SK-N-SH (cell line): ENCODE results near the gene ERGIC2.

Source experiments
- EP300 ChIP-seq, 2 experiments: IDR thresholded peaks; 2 replicates each; pipeline versions ENCODE4 v1.4.0 to v1.6.1; 2012; ENCODE audit warnings: borderline replicate concordance in 1 of 2, low read depth in 1 of 2, low read length in 1 of 2
- JUND ChIP-seq: IDR thresholded peaks from 2 replicates; pipeline ENCODE4 v1.4.0; 2012
- TF ChIP-seq, protein P1 (sequence below): fragments of 200-600 bp; sonication (generic); IDR thresholded peaks from 2 replicates; pipeline ENCODE4 v1.6.1; 2017; ENCODE audit warnings: antibody characterized with exemption, mild to moderate bottlenecking, moderate library complexity
- TF ChIP-seq, protein P2 (sequence below): IDR thresholded peaks from 2 replicates; pipeline ENCODE4 v1.6.1; 2012; ENCODE audit warnings: mild to moderate bottlenecking, low read depth, low read length, moderate library complexity

DNA sequence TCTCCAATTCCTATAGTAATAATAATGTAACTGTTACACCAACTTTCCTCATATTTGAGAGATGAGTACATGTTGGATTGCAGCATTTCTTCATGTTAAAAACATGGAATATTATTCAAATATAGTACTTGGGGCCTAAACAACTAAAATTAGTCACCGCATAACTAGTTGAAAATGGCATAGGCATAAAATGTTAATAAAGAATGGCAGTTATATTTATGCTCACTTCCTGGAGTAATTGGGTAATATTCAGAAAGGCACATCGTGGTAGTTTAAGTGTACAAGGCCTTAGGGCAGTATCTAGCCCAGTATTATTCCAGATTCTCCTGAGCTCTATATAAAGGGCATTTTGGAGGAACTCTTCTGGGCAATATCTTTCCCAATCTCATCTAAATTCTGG lies 46.0 kb downstream of the ERGIC2 start:
- TF ChIP-seq, protein P1, sequence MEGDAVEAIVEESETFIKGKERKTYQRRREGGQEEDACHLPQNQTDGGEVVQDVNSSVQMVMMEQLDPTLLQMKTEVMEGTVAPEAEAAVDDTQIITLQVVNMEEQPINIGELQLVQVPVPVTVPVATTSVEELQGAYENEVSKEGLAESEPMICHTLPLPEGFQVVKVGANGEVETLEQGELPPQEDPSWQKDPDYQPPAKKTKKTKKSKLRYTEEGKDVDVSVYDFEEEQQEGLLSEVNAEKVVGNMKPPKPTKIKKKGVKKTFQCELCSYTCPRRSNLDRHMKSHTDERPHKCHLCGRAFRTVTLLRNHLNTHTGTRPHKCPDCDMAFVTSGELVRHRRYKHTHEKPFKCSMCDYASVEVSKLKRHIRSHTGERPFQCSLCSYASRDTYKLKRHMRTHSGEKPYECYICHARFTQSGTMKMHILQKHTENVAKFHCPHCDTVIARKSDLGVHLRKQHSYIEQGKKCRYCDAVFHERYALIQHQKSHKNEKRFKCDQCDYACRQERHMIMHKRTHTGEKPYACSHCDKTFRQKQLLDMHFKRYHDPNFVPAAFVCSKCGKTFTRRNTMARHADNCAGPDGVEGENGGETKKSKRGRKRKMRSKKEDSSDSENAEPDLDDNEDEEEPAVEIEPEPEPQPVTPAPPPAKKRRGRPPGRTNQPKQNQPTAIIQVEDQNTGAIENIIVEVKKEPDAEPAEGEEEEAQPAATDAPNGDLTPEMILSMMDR = no peak
- TF ChIP-seq, protein P2, sequence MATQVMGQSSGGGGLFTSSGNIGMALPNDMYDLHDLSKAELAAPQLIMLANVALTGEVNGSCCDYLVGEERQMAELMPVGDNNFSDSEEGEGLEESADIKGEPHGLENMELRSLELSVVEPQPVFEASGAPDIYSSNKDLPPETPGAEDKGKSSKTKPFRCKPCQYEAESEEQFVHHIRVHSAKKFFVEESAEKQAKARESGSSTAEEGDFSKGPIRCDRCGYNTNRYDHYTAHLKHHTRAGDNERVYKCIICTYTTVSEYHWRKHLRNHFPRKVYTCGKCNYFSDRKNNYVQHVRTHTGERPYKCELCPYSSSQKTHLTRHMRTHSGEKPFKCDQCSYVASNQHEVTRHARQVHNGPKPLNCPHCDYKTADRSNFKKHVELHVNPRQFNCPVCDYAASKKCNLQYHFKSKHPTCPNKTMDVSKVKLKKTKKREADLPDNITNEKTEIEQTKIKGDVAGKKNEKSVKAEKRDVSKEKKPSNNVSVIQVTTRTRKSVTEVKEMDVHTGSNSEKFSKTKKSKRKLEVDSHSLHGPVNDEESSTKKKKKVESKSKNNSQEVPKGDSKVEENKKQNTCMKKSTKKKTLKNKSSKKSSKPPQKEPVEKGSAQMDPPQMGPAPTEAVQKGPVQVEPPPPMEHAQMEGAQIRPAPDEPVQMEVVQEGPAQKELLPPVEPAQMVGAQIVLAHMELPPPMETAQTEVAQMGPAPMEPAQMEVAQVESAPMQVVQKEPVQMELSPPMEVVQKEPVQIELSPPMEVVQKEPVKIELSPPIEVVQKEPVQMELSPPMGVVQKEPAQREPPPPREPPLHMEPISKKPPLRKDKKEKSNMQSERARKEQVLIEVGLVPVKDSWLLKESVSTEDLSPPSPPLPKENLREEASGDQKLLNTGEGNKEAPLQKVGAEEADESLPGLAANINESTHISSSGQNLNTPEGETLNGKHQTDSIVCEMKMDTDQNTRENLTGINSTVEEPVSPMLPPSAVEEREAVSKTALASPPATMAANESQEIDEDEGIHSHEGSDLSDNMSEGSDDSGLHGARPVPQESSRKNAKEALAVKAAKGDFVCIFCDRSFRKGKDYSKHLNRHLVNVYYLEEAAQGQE = no peak
- TF ChIP-seq JUND (no peak), EP300 (IDR thresholded peaks at IDR 0.05; ENCODE audit: borderline replicate concordance in 1 of 2, low read depth in 1 of 2, low read length in 1 of 2) (no peak)
